ENCODE results near the gene PRTN3.

The PRTN3 gene, protein sequence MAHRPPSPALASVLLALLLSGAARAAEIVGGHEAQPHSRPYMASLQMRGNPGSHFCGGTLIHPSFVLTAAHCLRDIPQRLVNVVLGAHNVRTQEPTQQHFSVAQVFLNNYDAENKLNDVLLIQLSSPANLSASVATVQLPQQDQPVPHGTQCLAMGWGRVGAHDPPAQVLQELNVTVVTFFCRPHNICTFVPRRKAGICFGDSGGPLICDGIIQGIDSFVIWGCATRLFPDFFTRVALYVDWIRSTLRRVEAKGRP

DNA sequence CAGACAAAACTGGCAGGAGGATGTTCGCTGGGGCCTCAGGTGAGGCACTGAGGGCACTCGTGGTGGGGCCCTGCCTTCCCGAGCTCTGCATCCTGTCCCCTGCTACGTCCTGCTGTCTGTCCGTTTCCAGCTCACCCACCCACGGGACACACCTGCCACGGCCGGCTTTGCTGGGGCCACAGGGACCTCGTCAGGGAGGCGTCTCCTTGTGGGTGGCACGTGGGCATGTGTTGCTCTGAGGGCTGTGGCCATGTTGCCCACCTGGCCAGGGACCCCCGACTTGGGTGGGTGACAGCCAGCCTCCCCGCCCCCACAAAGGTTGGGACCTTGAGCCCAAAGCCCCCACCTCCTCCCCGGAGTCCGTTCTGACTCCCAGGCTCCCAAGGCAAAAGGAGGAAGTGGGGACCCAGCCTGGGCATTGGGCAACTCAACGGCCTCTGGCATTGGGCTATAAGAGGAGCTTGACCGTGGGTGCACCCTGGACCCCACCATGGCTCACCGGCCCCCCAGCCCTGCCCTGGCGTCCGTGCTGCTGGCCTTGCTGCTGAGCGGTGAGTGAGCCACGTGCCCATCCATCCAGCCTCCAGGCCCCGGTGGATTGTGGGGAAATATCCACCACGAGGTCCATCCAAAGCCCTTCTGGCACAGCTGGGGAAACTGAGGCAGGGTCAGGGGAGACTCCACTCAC, at the start of gene PRTN3:
Gene PRTN3, plus strand, starts transcription at position 481 of the 688 bp plus-strand sequence. Its CDS starts 10 bp downstream, at position 491.
- no peak for DNase-seq (ENCODE audit: low read depth in 1 of 2, low spot score in 1 of 2)
- TF ChIP-seq JUND (IDR thresholded peaks at IDR 0.05; ENCODE audit: low read depth), result no peak
- in situ Hi-C loops (cut with HindIII; ENCODE audit: low pct_unique_long_range_greater_than_20kb, low sequenced_read_pairs), result no loop called here

DNA sequence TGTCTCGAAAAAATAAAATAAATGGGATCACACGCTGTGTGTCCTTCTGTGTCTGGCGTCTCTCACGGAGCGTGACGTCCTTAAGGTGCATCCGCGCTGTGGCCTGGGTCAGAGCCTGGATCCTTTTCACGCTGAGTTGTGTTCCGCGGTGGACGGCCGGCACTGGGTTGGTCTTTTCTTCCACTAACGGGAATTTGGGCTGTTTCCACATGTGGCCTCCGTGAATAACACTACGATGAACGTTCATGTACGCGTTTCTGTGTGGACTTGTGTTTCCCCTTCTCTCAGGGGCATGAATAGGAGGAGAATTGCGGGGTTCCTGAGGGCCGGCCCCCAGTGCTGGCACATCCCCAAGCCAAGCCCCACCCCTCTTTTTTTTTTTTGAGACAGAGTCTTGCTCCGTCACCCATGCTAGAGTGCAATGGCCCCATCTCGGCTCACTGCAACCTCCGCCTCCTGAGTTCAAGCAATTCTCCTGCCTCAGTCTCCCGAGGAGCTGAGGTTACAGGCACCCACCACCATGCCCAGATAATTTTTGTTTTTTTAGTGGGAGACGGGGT, 49.7 kb upstream of the PRTN3 start:
- no peak for TF ChIP-seq JUND (IDR thresholded peaks at IDR 0.05; ENCODE audit: low read depth)

DNA sequence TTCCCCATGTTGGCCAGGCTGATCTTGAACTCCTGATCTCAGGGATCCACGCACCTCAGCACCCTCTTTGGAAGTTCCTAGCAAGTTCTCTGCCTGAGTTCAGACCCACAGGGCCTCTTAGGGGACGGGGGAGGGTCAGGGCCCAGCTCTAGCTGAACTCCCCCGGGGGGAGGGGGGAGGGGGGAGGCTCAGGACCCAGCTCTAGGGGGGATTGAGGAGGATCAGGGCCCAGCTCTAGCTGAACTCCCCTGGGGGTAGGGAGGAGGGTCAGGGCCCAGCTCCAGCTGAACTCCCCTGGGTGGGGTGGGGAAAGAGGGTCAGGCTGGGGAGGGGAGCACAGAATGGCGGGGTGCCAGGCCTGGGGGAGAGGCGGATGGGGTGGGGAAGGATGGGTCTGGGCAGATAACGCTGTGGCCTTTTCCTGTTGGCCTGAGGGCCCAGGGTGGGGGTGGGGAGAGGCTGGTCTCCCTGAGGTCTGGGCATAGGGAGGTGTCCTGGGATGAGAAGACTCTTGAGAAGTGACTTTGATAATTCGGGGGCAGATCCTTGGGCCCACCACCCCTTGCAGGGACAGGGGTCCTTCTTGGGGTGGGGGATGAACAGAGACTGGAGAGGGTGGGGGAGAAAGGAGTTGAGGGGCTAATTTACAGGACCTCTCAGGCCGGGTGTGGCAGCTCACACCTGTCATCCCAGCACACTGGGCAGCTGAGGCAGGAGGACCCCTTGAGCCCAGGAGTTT, 49.1 kb upstream of the PRTN3 start:
- in situ Hi-C loops (cut with HindIII; ENCODE audit: low pct_unique_long_range_greater_than_20kb, low sequenced_read_pairs), result no loop called here
- no peak for DNase-seq (ENCODE audit: low read depth in 1 of 2, low spot score in 1 of 2)
- TF ChIP-seq JUND (IDR thresholded peaks at IDR 0.05; ENCODE audit: low read depth), result no peak

More for the DNA sequence above, 49.7 kb upstream of the PRTN3 start:
- in situ Hi-C loops (cut with HindIII; ENCODE audit: low pct_unique_long_range_greater_than_20kb, low sequenced_read_pairs), result no loop called here
- DNase-seq (ENCODE audit: low read depth in 1 of 2, low spot score in 1 of 2), result no peak

DNA sequence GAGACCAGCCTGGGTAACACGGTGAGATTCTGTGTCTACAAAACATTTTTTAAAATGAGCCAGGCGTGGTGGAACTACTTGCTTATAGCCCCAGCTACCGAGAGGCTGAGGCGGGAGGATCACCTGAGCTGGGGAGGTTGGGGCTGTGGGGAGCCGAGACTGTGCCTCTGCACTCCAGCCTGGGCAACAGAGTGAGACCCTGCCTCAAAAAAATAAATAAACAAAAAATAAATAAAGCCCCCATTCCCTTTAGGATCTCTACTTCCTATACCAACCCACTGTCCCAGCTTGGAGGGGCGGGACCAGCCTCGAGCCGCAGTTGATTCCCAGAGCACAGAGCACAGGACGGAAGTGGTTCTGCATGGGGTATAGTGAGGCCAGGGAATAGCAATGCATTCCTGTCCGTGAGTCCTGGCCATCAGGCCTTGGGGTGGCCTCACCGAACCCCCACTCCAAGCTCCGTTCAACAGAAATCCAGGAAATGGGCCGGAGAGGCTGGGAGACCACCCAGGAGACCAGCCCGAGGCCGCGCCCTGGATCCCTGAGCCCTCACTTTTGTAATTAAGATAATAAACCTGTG, 48.4 kb upstream of the PRTN3 start:
- in situ Hi-C loops (cut with HindIII; ENCODE audit: low pct_unique_long_range_greater_than_20kb, low sequenced_read_pairs), result no loop called here
- DNase-seq (ENCODE audit: low read depth in 1 of 2, low spot score in 1 of 2), result no peak
- TF ChIP-seq JUND (IDR thresholded peaks at IDR 0.05; ENCODE audit: low read depth), result no peak

DNA sequence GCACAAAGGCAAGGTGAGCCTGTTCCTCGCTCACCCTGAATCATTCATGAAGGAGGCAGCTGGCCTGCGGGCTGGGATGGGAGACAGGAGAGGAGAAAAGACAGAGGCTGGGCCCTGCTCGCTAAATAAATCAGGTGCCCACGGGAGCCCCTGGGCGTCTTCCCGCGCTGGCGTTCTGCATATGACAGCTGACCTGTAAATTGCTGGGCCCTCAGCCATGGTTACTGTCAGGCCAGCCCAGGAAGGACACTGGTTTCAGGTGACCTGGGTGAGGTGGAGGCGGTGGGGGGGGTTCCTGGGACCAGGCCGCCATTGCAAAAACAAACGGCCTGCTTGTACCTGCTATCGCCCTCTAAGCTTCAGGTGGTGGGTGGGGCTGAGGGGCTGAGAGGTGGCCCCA, 47.0 kb upstream of the PRTN3 start:
- no peak for TF ChIP-seq JUND (IDR thresholded peaks at IDR 0.05; ENCODE audit: low read depth)
- in situ Hi-C loops (cut with HindIII; ENCODE audit: low pct_unique_long_range_greater_than_20kb, low sequenced_read_pairs), result no loop called here

DNA sequence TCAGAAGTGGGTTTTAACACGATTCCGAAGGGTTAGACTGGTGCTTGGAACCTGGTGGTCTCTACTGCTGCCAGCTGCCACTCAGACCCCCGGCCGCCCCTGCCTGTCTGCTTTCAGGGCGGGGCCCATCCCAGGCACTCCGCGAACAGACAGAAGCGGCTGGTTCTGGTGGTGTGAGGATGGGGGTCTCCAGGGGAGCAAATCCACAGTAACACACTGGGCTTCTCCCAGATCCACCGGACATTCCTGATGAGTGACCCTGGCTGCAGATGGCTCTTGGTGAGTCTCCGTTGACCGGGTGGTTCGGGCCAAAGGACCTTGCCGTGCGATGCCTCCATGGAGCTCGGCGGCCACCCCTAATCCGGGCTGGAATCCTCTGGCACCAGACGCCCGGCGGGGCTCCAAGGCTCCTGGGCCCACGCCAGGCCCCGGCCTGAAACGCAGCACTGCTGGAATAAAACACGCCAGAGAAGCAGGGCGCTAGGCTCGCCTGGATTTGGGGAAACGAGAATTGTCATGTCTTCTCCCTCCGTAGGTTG, 45.7 kb upstream of the PRTN3 start:
- TF ChIP-seq JUND (IDR thresholded peaks at IDR 0.05; ENCODE audit: low read depth), result no peak
- no peak for DNase-seq (ENCODE audit: low read depth in 1 of 2, low spot score in 1 of 2)
- in situ Hi-C loops (cut with HindIII; ENCODE audit: low pct_unique_long_range_greater_than_20kb, low sequenced_read_pairs), result no loop called here

More for the DNA sequence above, 47.0 kb upstream of the PRTN3 start:
- DNase-seq (ENCODE audit: low read depth in 1 of 2, low spot score in 1 of 2), result no peak

DNA sequence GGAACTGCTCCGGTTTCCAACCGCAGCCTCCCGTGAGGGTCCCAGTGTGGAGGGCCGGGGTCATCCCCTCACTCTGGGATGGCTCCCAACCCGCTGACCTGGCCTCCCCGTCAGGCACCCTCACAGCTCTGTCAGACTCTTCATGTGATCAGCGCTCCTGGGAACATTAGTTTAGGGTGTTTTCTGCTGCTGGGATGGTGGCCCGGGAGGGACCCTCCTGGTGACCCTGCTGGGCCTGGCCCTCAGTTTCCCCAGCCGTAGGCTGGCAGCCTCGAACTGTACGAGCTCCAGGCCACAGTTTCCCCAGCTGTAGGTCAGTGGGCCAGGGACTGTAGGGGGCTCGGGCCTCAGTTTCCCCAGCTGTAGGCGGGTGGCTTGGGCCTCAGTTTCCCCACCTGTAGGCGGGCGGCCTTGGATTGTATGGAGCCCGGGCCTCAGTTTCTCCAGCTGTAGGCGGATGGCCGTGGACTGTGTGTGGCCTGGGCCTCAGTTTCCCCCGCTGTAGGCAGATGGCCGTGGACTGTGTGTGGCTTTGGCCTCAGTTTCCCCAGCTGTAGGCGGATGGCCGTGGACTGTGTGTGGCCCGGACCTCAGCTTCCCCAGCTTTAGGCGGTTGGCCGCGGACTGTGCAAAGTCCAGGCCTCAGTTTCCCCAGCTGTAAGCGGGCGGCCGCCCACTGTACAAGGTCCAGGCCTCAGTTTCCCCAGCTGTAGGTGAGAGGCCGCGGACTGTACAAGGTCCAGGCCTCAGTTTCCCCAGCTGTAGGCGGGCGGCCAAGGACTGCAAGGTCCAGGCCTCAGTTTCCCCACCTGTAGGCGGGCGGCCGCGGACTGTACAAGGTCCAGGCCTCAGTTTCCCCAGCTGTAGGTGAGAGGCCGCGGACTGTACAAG, 44.9 kb upstream of the PRTN3 start:
- DNase-seq (ENCODE audit: low read depth in 1 of 2, low spot score in 1 of 2), result no peak
- in situ Hi-C loops (cut with HindIII; ENCODE audit: low pct_unique_long_range_greater_than_20kb, low sequenced_read_pairs), result no loop called here
- TF ChIP-seq JUND (IDR thresholded peaks at IDR 0.05; ENCODE audit: low read depth), result no peak

DNA sequence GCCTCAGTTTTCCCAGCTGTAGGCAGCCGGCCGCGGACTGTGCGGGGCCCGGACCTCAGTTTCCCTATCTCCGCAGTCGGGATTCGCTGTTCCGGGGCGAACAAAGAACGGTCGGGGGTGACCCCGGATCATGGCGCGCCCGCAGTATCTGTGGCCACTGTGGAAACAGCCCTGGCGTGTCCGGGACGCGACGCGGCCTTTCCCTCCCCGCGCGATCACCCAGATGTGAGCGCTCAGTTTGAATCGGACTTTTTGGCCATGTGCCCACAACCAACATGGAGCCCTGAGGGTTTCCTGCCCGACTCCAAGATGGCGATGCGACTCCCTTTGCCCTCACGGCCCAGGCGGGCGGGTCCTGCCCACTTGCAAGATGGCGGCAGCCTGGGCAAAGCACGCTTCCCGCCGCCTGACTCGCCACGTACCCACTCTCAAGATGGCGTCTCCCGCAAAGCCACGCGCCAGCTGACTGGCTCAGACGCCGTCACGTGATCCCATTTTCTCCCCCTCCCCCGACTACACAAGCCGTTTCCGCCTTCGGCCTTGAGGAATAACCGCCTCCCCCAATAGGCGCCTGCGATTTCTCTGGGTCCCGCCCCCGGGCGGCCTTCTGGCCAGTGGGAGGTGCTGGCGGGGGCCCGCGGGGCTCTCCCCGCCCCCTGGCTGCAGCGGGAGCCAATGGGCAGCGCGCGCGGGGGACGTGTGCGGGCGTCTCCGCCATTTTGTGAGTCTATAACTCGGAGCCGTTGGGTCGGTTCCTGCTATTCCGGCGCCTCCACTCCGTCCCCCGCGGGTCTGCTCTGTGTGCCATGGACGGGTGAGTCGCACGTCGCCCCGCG, 43.9 kb upstream of the PRTN3 start, which contains the start of gene PTBP1:
Gene PTBP1, plus strand, starts transcription at position 761 of the 836 bp plus-strand sequence. Its CDS starts 46 bp downstream, at position 807.
- no peak for TF ChIP-seq JUND (IDR thresholded peaks at IDR 0.05; ENCODE audit: low read depth)
- in situ Hi-C loops (cut with HindIII; ENCODE audit: low pct_unique_long_range_greater_than_20kb, low sequenced_read_pairs), result no loop called here

DNA sequence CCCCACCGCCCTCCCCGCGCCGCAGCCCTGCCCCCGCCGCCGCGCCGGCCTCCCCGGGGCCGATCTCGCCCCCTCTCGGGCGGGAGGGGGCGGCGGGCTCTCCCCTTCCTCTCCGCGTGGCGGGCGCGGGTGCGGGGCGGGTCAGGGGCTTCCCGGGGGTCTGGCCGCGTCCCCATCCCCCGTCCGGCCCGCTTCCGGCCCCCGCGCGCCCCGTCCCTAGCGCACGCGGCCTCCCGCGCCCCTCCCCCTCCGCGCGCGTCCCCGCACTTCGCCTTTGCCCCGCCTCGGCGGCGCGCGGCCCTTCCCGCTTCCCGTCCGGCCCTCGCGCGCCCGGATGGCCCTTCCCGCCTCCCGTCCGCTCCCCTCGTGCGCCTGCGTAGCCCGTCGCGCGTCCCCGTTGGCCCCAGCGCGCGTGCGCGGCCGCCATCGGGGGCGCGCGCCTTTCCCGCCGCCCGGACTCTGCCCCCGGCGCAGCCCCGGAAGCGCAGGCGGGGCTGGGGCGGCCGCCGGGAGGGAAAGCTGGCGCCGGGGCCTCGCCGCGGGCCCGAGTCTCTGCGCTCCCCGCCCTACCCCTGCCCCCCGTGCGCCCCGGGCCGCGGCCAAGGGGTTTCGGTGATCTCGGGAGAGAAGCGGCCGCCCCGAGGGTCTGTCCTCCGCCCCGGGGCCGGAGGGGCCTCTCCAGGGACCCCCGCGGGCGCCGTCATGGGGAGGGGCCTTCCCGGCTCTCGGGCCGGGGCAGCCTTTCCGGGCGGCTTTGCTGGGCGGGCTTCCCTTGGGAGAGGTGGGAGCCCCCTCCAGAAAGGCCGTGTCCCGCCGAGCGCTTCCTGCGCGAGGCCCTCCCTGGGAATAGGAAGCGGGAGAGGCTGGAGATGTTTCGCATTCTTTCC, 43.0 kb upstream of the PRTN3 start:
- DNase-seq (ENCODE audit: low read depth in 1 of 2, low spot score in 1 of 2), result peak; percentile 82 to 92
- no peak for TF ChIP-seq JUND (IDR thresholded peaks at IDR 0.05; ENCODE audit: low read depth)
- in situ Hi-C loops (cut with HindIII; ENCODE audit: low pct_unique_long_range_greater_than_20kb, low sequenced_read_pairs), result no loop called here

More for the DNA sequence above, 43.9 kb upstream of the PRTN3 start, which contains the start of gene PTBP1:
- peak; percentile 89 to 99 for DNase-seq (ENCODE audit: low read depth in 1 of 2, low spot score in 1 of 2)

All from T47D (cell line).